HG02852 (cell line): ENCODE measurements around the gene RNF223.
A peak's percentile ranks its signal among the peaks of the same experiment; 100 is the strongest.
"Not testable (repeated sequence)": the region's sequence is repeated elsewhere in the genome, so short reads cannot be mapped to it uniquely, and the experiment has no call there.

ENCODE experiments used
- ATAC-seq: cut with Tn5 transposase; IDR thresholded peaks from one replicate; pipeline ENCODE4 v1.9.1; 2021; ENCODE audit warnings: mild to moderate bottlenecking, moderate library complexity; ENCODE audit not compliant: unreplicated experiment

The RNF223 gene

DNA sequence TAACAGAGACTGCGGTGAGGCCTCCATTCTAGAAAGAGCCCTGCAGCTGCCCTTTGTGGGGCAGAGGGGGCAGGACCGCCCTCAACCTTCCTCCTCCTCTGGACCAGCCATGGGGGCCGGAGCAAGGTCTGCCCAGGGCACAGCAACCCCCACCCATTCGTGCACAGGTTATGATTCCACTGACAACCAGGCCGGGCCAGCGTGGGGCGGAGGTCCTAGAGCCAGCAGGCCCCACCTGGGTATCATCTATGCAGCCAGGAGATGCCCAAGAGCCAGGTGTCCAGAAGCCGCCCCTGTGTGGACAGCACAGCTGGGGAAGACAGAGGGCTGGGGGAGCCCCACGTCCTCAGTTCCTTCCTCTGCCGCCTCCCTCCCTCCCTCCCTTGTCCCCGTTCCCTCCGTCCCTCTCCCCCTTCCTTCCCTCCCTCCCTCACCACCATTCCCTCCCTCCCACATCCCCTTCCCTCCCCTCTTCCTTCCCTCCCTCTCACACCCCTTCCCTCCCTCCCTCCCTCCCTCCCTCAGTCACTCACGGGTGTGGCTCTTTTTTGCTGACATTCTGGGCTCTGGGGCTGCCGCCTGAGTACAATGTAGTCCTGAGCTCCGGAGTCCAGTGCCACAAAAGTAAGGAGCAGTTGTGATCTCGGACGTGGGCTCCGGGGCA lies 12.3 kb downstream of the RNF223 start:
- no peak for ATAC-seq

DNA sequence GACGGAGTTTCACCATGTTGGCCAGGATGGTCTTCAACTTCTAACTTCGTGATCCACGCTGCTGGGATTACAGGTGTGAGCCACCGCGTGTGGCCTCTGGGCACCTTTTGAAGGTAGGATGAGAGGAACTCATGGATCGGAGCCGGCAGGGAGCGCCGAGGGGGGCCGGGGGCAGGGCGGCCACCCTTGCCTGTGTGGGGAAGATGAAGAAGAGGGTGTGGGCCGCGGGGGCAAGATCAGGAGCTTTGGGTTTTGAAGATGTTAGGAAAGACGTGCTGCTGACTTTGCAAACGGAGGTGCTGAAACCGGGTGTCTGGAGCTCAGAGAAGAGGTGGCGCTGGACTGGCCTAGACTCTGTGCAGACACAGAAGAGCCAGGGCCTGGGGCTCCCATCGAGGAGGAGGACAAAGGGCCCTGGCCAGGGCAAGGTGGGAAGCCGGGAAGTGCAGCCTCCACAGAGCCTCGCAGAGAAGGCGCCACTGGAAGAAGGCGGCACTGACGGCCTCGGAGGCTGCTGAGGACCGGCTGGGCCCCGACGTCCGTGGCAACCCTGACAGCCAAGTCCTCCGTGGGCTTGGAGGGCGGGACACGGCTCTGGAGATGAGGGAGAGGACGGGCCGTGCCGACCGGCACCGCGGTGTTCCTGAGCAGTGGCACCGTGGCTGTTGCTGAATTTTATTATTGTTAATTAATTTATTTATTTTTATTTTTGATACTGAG lies 13.7 kb downstream of the RNF223 start:
- ATAC-seq: no peak

DNA sequence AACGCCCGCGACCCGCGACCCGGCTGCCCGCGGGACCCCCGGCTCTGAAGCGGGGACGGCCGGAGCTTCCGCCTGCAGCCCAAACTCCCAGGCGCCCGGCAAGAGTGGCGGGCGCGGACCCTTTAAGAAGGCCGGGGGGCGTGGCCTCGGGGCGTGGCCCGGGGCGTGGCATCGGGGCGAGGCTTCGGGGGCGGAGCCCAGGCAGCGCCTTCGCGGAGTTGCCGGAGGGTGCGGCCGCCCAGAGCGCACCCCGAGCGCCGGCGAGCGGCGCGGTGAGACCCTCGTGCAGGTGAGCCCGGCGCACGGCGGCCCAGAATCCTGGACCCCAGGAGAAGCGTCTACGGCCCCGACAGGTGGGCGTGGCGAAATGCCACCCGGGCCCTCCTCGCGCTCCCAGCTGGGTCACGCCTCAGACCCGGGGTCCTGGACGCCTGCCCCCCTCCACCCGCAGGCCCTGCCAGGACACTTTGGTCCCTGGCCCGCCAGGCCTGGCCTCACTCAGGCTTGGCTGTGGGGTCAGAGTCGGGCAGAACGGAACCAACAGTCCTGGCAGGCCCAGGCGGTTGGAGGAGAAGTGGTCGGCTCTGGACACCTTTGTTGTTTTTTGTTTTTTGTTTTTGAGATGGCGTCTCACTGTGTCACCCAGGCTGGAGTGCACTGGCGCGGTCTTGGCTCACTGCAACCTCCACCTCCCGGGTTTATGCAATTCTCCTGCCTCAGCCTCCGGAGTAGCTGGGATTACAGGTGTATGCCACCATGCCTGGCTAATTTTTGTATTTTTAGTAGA lies 14.4 kb downstream of the RNF223 start:
- peak; percentile 69 for ATAC-seq

DNA sequence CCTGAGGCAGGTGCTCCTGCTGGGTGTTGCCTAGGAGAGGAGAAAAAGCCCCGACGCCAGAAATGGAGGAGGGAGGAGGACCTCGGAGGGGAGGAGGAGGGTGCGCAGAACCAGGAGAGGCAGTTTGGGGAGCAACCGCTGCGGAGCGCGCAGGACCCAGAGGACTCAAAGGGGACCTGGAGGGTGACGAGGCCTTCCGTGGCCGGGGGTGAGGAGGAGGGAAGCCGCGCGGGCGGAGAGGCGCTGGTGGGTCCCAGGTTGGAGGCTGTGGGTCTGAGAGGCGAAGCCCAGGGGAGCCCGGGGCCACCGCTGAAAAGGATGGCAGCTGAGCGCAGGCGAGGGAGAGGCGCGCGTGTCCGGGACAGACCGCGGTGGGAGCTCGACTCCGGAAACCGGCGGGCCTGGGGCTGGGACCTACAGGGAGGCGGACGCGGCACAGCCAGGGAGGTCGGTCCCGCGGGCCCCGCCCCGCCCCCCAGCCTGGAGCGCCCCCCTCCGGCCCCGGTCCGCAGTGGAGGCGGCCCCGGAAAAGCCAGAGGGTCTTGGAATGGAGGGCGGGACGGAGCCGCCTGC lies 15.1 kb downstream of the RNF223 start:
- peak; percentile 25 for ATAC-seq

DNA sequence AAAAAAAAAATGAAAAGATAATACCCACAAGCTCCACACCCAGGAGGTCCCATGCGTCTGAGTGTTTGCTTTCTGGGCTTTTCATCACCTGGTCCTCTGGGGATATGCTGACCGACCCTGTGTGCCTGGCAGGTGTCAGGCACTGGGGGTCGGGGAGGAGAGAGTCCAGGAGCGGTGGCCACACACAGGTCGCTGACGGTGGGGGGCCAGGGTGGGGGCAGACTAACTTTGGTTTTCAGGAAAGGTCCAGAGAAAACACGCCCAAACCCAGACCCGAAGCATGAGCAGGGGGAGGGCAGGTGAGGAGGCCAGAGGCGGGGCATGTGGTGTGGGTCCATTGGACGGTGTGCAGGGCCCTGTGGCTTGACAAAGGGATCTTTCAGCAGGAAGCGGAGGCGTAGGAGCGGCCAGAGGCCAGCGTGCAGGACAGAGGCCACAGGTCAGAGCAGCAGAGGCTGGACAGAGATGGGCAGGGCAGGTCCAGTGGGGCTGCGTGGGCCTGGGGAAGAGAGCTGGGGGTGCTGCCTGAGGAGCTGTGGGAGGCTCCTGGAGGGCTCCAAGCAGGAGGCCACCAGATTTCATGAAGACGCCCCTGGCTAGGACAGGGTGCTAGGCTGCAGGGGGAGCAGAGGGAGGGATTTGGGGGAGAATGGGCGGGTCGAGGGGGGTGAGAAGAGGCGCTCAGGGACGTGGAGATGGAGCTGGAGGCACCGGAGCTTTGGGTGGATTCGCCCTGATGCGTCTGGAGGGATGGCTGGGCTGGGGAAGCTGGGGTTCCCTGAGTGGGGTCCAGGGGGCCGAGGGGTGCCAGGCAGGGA lies 15.8 kb downstream of the RNF223 start:
- no peak for ATAC-seq

DNA sequence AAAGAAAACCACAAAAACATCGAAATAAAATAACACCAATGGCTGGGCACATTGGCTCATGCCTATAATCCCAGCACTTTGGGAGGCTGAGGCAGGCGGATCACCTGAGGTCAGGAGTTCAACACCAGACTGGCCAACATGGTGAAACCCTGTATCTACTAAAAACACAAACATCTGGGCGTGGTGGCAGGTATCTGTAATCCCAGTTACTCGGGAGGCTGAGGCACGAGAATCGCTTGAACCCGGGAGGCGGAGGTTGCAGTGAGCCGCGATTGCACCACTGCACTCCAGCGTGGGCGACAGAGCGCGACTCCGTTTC lies 16.4 kb downstream of the RNF223 start:
- ATAC-seq: not testable (repeated sequence)

DNA sequence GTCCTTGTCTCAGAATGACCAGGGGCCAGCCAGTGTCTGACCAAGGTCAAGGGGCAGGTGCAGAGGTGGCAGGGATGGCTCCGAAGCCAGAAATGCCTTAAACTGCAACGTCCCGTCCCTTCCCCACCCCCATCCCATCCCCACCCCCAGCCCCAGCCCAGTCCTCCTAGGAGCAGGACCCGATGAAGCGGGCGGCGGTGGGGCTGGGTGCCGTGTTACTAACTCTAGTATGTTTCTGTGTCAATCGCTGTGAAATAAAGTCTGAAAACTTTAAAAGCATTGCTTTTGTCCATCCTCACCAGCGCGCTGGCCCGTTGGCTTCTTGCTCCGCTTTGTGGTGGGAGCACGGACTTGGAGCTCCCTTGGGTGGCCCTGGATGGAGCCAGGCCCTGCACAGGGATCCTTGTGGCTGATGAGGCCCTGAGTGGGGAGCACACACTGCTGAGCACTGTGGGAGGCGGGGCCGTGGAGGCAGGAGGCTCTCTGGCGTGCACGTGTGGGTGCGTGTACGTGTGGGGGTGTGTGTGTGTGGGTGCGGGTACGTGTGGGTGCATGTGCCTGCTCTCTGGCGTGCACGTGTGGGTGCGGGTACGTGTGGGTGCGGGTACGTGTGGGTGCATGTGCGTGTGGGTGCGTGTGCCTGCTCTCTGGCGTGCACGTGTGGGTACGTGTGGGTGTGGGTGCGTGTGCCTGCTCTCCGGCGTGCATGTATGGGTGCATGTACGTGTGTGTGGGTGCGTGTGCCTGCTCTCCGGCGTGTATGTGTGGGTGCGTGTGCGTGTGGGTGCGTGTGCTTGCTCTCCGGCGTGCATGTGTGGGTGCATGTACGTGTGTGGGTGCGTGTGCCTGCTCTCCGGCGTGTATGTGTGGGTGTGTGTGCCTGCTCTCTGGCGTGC lies 18.0 kb downstream of the RNF223 start:
- no peak for ATAC-seq

DNA sequence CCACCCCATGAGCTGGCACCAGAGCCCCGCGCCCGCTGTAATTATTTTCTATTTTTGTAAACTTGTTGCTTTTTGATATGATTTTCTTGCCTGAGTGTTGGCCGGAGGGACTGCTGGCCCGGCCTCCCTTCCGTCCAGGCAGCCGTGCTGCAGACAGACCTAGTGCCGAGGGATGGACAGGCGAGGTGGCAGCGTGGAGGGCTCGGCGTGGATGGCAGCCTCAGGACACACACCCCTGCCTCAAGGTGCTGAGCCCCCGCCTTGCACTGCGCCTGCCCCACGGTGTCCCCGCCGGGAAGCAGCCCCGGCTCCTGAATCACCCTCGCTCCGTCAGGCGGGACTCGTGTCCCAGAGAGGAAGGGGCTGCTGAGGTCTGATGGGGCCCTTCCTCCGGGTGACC lies 19.1 kb downstream of the RNF223 start:
- no peak for ATAC-seq

DNA sequence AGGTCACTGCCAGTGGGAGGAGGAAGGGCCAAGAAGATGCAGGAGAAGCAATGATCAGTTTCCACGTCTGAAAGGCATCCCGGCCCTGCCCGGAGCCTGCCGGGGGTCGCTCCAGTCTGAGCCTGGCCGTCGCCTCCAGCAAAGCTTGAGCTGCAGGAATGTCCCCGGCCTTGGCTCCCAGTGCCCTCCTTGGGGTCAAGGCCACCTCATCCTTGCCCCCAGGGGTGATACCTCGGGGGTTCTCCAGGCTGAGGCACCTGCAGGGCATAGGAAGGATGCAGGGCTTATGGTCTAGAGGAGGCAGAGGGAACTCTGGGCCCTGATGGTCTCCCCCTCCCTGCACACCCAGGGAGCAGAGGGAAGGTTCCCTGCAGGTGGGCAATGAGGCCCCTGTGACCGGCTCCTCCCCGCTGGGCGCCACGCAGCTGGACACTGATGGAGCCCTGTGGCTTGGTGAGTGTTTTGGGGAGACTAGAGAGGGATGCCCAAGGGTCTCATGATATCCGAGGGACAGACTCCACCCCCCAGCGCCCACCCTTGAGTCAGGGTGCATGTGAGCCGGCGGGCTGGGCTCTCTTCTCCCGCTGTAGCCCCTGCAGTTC lies 19.9 kb downstream of the RNF223 start:
- no peak for ATAC-seq

DNA sequence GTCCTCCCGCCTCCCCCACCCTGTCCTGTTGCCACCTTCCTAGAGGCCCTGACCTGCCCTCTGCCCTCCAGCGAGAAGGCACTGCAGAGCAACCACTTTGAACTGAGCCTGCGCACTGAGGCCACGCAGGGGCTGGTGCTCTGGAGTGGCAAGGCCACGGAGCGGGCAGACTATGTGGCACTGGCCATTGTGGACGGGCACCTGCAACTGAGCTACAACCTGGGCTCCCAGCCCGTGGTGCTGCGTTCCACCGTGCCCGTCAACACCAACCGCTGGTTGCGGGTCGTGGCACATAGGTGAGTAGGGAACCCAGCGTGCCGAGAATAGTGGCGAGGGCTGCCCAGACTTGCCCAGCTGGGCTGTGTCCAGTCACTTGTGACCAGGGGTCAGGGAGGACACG lies 20.4 kb downstream of the RNF223 start:
- ATAC-seq: no peak

DNA sequence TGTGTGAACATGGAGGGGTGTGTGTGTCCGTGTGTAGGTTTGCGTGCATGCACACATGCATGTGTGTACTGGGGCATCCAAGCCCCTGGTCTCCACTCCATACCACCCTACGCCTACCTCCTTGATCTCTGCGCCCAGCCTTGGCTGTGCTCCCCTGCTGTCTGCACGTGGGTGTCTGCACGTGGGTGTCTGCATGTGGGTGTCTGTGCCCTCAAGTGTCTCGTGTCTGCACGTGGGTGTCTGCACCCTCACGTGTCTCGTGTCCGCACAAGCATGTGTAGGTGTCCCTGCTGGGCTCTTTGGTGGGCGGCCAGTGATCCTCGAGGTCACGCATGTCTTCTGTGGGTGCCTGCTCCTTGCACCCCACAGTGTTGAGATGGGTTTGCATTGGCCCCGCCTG lies 21.1 kb downstream of the RNF223 start:
- no peak for ATAC-seq

DNA sequence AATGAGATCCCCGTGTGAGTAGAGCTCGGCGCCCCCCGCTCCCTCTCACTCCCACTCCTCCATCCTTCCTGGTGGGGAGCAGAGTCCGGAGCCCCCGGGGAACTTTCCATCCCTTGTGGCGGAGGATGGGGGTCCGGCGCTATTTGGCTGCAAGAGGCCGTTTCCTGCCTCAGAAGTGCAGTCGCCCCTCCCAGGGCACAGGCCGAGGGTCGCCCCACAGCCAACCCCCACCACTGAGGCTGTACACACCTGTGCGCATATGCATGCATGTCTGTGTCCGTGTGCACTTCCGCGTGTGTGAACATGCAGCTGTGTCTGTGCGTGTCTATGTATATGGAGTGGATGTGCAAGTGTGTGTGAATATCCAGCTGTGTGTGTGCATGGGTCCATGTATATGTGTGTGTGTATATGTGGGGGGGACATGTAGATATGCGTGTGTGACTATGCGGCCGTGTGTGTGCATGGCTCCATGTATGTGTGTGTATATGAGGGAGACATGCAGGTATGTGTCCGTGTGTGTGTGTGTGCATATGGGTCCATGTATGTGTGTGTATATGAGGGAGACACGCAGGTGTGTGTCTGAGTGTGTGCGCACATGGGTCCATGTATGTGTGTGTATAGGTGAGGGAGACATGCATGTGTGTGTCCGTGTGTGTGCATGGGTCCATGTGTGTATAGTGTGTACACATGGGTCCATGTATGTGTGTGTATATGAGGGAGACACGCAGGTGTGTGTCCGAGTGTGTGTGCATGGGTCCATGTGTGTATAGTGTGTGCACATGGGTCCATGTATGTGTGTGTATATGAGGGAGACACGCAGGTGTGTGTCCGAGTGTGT lies 21.9 kb downstream of the RNF223 start:
- ATAC-seq: no peak

DNA sequence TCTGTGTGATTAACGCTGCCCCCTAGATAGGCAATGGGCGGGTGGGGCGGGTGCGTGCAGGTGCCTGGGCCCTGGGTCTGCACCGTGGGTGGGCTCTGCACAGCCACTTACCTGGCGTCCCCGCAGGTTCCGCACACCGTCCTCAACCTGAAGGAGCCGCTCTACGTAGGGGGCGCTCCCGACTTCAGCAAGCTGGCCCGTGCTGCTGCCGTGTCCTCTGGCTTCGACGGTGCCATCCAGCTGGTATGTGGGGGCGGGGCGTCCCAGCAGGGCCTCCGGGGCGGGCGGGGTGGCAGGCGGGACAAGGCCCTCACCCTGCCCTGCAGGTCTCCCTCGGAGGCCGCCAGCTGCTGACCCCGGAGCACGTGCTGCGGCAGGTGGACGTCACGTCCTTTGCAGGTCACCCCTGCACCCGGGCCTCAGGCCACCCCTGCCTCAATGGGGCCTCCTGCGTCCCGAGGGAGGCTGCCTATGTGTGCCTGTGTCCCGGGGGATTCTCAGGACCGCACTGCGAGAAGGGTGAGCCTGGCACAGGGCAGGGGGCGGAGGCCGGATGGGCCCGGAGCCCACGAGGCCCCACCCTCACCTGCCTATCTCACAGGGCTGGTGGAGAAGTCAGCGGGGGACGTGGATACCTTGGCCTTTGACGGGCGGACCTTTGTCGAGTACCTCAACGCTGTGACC lies 22.8 kb downstream of the RNF223 start:
- ATAC-seq: no peak

DNA sequence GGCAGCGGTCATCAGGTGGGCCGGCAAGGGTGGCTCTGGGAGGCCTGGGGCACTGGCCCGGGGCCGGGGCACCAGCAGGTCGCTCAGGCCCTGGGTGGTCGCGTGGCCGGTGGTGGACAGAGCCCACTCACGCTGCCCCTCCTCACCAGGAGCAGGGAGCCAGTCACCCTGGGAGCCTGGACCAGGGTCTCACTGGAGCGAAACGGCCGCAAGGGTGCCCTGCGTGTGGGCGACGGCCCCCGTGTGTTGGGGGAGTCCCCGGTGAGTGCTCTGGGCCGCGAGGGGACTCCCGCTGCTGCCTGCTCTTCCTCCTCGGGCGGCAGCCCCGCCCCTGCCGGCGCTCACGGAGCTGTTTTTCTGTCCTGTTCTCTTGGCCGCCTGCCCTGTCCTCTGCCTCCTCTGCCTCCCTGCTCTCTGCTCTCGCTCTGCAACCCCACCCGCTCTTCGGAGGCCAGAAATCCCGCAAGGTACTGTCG lies 23.5 kb downstream of the RNF223 start:
- ATAC-seq: no peak

DNA sequence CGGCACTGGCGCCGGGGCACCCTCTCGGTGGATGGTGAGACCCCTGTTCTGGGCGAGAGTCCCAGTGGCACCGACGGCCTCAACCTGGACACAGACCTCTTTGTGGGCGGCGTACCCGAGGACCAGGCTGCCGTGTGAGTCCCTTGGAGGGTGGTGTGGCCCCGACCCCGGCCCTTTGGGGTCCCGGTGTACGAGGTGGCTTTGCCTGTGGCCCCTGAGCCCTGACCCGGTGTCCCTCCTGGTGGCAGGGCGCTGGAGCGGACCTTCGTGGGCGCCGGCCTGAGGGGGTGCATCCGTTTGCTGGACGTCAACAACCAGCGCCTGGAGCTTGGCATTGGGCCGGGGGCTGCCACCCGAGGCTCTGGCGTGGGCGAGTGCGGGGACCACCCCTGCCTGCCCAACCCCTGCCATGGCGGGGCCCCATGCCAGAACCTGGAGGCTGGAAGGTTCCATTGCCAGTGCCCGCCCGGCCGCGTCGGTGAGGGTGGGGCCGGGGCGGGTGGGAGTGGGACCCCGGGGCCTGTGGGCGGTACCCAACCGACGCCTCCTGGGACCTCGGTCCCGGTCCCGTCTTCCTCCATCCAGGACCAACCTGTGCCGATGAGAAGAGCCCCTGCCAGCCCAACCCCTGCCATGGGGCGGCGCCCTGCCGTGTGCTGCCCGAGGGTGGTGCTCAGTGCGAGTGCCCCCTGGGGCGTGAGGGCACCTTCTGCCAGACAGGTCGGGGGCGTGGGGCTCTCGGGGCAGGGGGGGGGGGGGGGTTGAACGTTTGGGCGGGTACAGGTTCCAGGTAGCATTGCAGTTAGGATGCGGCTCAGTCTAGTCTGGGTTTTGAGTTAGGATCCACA lies 24.6 kb downstream of the RNF223 start:
- no peak for ATAC-seq

DNA sequence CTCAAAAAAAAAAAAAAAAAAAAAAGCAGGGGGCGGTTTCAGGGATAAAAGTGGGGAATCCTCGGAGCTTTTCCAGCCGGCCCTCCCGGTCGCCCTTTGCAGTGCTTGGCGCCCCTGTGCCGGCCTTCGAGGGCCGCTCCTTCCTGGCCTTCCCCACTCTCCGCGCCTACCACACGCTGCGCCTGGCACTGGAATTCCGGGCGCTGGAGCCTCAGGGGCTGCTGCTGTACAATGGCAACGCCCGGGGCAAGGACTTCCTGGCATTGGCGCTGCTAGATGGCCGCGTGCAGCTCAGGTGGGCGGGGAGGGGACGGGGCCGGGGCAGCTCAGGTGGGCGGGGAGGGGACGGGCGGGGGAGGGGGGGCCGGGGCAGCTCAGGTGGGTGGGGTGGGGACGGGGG lies 25.3 kb downstream of the RNF223 start:
- ATAC-seq: no peak

DNA sequence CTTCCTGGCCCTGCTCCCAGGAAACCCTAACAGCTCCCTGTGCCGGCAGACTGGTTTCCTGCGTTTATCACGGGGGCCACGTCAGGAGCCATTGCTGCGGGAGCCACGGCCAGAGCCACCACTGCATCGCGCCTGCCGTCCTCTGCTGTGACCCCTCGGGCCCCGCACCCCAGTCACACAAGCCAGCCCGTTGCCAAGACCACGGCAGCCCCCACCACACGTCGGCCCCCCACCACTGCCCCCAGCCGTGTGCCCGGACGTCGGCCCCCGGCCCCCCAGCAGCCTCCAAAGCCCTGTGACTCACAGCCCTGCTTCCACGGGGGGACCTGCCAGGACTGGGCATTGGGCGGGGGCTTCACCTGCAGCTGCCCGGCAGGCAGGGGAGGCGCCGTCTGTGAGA lies 26.1 kb downstream of the RNF223 start:
- ATAC-seq: no peak
